ENCODE measurements around the gene CFAP141.
"Not testable (repeated sequence)": the region's sequence is repeated elsewhere in the genome, so short reads cannot be mapped to it uniquely, and the experiment has no call there.

Gene CFAP141

GRCh38 chr1:154206196-154206595, at the start of gene CFAP141:
TSS of gene CFAP141 (minus strand) at chr1:154206333. CDS start at chr1:154206307, 26 bp downstream.
- DNase-seq (ENCODE audit: low read depth in 2 of 2) = no peak

- no peak for DNase-seq (ENCODE audit: low read depth in 2 of 2)
These were observed 47.5 kb upstream of the CFAP141 start for GRCh38 chr1:154253671-154254070.

DNA sequence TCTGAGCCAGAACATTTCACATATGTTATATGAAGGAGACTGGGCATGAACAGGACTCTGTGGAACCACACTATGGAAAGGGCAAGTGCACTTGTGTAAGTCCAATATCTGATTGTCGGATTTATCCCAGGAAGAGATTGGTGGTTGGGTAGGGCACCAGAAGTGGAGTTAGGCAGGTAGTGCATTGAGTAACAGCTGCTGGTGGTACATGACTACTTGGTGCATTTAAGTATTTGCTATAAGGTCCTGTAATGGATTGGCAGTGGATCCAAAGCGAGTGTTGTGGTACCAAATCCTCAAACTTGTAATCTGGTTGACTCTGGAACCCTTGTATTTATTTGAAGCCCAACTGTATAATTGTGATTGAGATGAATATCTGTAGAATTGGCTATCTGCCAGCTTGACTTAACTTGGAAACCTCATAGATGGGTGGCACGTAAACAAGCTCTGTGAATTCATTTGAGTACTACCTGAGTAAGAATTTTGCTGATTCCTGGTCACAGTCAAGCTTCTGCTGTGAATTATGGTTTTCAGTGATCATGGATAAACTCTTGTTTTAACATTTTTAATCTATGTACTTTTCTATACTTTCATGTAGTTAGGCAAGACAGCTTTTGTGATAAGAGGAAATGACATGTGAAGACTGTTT, 35.7 kb upstream of the CFAP141 start:
- DNase-seq (ENCODE audit: low read depth in 2 of 2) = no peak

GRCh38 chr1:154240294-154240833, 34.2 kb upstream of the CFAP141 start:
- no peak for DNase-seq (ENCODE audit: low read depth in 2 of 2)

GRCh38 chr1:154239491-154239890, 33.4 kb upstream of the CFAP141 start:
- no peak for DNase-seq (ENCODE audit: low read depth in 2 of 2)

GRCh38 chr1:154237880-154238506, 31.9 kb upstream of the CFAP141 start:
- DNase-seq (ENCODE audit: low read depth in 2 of 2) = no peak

DNA sequence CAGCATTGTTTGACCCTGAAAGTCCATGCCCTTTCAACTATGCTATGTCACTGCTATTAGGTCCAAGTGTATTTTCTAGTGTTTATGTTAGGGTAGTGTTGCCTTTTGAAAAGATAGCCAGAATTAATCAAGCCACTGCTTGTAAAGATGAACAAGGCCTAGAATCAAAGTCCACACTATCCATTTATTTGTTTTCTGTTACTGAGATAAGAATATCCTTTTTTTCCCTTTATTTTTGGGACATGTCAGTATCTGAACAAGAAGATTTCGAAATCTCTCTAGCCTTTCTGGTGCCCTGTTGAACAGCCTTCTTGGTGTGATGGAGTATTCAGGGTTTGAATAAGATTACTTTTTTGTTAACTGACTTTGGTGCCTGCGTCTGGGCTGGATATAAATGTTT, 31.3 kb upstream of the CFAP141 start:
- DNase-seq (ENCODE audit: low read depth in 2 of 2) = no peak

DNA sequence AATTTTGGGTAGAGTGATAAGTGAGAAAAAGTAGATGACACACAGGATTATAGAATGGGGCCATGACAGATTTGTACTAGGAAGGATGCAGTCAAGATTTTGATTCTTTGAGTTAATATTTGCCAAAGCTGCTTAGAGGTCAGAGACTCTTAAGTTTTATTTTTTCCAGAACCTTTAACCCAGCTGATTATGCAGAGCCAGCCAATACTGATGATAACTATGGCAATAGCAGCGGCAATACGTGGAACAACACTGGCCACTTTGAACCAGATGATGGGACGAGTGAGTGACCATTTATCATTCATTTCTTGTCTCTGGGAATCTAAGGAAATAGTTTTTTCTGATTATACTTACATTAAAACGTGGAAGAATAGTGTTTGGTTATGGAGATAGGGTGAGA, 30.7 kb upstream of the CFAP141 start:
- no peak for DNase-seq (ENCODE audit: low read depth in 2 of 2)

GRCh38 chr1:154233127-154233526, 27.0 kb upstream of the CFAP141 start:
- not testable (repeated sequence) for DNase-seq (ENCODE audit: low read depth in 2 of 2)

- DNase-seq (ENCODE audit: low read depth in 2 of 2) = not testable (repeated sequence)
These were observed 25.0 kb upstream of the CFAP141 start for GRCh38 chr1:154231112-154231511.

- DNase-seq (ENCODE audit: low read depth in 2 of 2) = no peak
These were observed 19.2 kb upstream of the CFAP141 start for GRCh38 chr1:154225370-154225769.

GRCh38 chr1:154223621-154224020, 17.5 kb upstream of the CFAP141 start:
- no peak for DNase-seq (ENCODE audit: low read depth in 2 of 2)

GRCh38 chr1:154222918-154223317, 16.8 kb upstream of the CFAP141 start:
- DNase-seq (ENCODE audit: low read depth in 2 of 2) = no peak

GRCh38 chr1:154222518-154222917, 16.4 kb upstream of the CFAP141 start:
- DNase-seq (ENCODE audit: low read depth in 2 of 2) = no peak

- peak; percentile 64 to 70 for DNase-seq (ENCODE audit: low read depth in 2 of 2)
These were observed 15.3 kb upstream of the CFAP141 start for GRCh38 chr1:154221278-154222001.

GRCh38 chr1:154220970-154221277, 14.8 kb upstream of the CFAP141 start:
- DNase-seq (ENCODE audit: low read depth in 2 of 2) = no peak

GRCh38 chr1:154220071-154220969, 14.2 kb upstream of the CFAP141 start, which contains the start of gene UBAP2L:
TSS of gene UBAP2L (plus strand) at chr1:154220955. CDS start at chr1:154225124, 4,169 bp downstream.
- DNase-seq (ENCODE audit: low read depth in 2 of 2) = peak; percentile 97 to 98

- DNase-seq (ENCODE audit: low read depth in 2 of 2) = no peak
These were observed 13.4 kb upstream of the CFAP141 start for GRCh38 chr1:154219541-154219940.

DNA sequence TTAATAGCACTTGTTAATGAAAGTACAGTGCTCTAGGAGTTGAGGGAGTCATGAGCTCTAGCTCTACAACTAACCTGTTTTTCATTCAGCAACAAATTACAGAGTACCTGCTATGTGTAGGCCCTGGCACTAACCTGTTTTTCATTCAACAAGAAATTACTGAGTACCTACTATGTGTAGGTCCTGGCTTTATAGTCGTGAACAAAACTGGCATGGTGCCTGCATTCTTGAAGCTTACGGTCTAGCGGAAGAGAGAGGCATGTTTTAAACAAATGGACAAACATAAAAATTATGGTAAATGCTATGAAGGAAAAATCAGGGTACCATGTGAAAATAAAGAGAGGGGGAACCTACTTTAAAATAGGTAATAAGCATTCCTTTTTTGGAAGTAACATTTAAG, 12.4 kb upstream of the CFAP141 start:
- DNase-seq (ENCODE audit: low read depth in 2 of 2) = no peak

- no peak for DNase-seq (ENCODE audit: low read depth in 2 of 2)
These were observed 7.1 kb upstream of the CFAP141 start for GRCh38 chr1:154213274-154213673.

DNA sequence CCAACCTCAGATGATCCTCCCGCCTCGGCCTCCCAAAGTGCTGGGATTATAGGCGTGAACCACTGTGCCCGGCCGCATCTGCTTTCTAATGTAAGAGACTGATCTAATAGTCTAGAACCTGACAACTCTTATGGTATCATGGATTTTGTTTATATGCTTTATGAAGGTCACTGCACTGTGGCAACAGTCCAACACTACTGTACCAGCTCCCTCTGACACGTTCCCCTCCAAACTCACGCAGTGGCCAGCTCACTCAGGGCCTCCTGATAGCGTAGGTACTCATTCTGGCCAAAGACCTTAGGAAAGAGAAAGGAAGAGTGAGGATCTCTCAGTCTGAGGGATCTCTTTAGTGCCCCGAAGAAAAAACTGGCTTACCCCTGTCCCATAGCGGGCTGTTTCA, 6.0 kb upstream of the CFAP141 start:
- no peak for DNase-seq (ENCODE audit: low read depth in 2 of 2)
